COLO829 (cell line): Measurements from ENCODE around the gene TRMT2A.

Experiments used
- DNase-seq: peaks from one replicate; pipeline ENCODE4 v3.0.0; 2012; ENCODE audit warnings: low spot score

TRMT2A gene

GRCh38 chr22:20102203-20102780 lies 14.7 kb downstream of the TRMT2A start:
- no peak for DNase-seq

- DNase-seq, result no peak
Observed at GRCh38 chr22:20101638-20102037, 15.4 kb downstream of the TRMT2A start.

DNA sequence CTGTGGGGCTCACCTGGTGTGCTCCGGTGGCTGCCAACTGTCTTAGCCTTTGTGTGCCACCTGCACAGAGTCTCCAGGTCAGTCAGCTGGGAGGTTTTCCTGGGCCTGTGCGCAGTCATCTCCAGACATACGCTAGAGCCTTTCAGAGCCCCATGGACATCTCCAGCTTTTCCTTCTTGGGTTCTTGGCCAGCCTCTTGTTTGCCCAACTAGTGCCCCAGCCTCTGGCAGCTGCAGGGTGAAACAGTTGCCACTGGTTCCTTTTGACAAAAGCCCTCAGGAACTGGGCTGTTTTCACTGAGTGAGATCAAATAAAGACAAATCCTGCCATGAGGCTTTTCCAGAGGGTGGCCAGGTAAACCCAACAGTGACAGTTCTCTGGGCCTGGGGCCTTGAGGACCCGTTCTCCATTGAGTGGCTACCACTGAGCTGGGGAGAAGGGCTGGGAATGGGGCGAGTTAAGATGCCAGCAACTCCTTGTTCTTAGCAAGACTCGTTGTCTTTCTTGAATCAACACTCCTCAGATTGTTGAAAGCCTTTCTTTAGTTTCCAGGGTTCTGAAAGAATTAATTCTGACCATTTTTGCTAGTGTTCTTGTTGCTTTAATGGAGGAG lies 17.8 kb downstream of the TRMT2A start:
- DNase-seq, result no peak

- no peak for DNase-seq
Observed at GRCh38 chr22:20096574-20097420, 20.2 kb downstream of the TRMT2A start.

GRCh38 chr22:20095521-20095920 lies 21.5 kb downstream of the TRMT2A start:
- no peak for DNase-seq

GRCh38 chr22:20094197-20094807 lies 22.7 kb downstream of the TRMT2A start:
- DNase-seq, result no peak

GRCh38 chr22:20093418-20094196 lies 23.4 kb downstream of the TRMT2A start:
- no peak for DNase-seq

GRCh38 chr22:20092477-20092854 lies 24.6 kb downstream of the TRMT2A start:
- DNase-seq, result no peak

- no peak for DNase-seq
Observed at GRCh38 chr22:20091690-20092476, 25.1 kb downstream of the TRMT2A start.

- DNase-seq, result no peak
Observed at GRCh38 chr22:20090730-20091240, 26.2 kb downstream of the TRMT2A start.

DNA sequence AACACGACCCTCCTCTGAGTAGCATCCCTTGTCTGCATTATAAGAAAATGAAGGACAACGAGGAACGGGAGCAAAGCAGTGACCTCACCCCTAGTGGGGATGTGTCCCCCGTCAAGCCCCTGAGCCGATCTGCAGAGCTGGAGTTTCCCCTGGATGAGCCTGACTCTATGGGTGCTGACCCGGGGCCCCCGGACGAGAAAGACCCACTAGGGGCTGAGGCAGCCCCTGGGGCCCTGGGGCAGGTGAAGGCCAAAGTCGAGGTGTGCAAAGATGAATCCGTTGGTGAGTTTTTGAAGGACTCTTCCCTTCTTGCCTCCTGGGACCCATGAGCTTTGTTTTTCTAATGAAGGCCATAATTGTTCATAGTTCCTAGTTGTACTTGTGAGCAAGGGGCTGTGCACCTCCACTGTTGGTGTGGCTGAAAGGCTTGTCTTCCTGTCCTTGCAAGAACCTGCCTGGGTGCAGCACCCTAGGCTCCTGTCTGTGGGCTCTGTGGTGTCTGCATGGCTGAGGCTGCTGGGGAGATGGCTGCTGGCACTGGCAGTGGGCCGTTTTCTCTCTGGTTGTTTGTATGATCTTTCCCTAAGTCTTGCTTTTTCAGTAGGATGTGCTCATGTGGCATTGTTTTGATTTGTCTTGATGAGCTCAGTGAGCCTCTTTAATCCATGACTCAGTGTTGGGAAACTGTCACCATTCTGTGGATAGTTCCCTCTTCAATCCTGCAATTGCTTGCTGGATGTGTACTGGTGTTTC lies 26.9 kb downstream of the TRMT2A start:
- DNase-seq, result no peak

GRCh38 chr22:20089226-20089976 lies 27.6 kb downstream of the TRMT2A start:
- no peak for DNase-seq

- no peak for DNase-seq
Observed at GRCh38 chr22:20088263-20088648, 28.8 kb downstream of the TRMT2A start.

DNA sequence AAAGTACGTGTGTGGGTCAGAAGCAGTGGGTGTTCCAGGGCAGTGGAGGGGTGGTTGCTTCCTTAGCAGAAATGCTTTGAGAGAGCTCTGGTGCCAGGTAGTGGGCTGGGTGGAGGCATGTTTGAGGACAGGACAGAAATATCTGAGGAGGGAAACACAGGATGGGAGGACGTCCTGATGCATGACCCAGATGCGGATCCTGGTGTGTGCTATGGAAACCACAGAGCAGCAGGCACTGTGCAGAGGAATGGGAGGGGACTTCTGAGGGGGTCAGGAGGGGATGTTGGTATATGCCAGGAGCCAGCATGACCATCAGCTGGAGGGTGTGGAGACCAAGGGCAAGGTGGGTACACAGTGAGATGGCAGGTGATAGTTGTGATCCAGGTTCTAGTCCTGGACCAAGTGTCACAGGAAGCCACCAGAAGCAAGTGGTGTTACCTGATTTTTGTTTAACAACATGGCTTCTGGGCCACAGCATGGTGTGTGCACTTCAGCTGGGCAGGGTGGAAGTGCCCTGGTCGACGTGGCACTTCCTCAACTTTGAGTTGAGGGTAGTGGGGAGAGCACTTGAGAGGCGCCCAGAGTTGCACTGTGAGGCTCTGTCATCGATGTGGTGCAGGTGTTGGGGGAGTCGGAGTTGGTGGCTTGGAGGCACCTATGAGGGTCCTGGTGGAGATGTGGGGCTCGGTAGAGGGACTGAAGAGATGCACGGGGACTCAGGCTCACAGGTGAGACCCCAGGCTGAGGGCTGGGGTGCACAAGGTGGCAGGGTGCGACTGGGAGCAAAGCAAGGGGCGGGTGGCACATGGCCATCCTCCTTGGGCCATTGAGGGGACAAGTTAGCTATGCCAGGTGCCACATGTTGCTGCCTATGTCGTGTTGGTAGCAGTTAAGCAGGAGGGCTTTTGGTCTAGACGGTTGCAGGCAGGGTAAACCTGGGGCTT lies 29.4 kb downstream of the TRMT2A start:
- DNase-seq, result no peak

GRCh38 chr22:20086763-20087162 lies 30.3 kb downstream of the TRMT2A start:
- DNase-seq, result no peak

- no peak for DNase-seq
Observed at GRCh38 chr22:20086101-20086599, 30.9 kb downstream of the TRMT2A start.

DNA sequence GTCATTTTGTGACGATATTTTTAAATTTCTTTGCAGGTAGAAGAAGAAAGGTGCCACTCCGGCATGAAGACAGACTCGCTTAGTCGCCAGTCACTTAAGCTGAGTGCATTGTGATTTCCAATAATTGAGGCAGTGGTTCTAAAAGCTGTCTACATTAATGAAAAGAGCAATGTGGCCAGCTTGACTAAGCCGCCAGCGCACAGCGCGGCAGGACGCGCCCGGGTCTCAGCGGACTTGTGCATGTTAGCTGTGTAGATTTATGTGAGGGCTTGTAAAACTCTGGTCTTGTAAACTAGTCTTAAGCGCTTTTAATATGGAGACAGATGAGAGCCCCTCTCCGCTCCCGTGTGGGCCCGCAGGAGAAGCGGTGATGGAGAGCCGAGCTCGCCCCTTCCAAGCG lies 31.4 kb downstream of the TRMT2A start:
- DNase-seq, result no peak
